GM20000 (cell line): Measurements from ENCODE around the gene AQR.

Experiments
- DNase-seq: peaks from one replicate; pipeline ENCODE4 v3.0.0; 2012; ENCODE audit warnings: low spot score
- CTCF ChIP-seq: IDR thresholded peaks from 2 replicates; pipeline ENCODE4 v1.5.1; 2012; ENCODE audit warnings: mild to moderate bottlenecking, control low read depth; ENCODE audit errors: extremely low read depth, missing control alignments

The AQR gene

GRCh38 chr15:34841262-34841725, 128.2 kb downstream of the AQR start:
- no peak for TF ChIP-seq CTCF
- no peak for DNase-seq

- TF ChIP-seq CTCF: no peak
- no peak for DNase-seq
Measured at GRCh38 chr15:34838282-34838681, 131.3 kb downstream of the AQR start.

- DNase-seq: no peak
- no peak for TF ChIP-seq CTCF
Measured at GRCh38 chr15:34837246-34838016, 132.1 kb downstream of the AQR start.

- TF ChIP-seq CTCF: no peak
- no peak for DNase-seq
Measured at GRCh38 chr15:34828145-34828911, 141.2 kb downstream of the AQR start.

GRCh38 chr15:34821831-34822230, 147.7 kb downstream of the AQR start:
- TF ChIP-seq CTCF: no peak
- no peak for DNase-seq

- TF ChIP-seq CTCF: no peak
- no peak for DNase-seq
Measured at GRCh38 chr15:34820110-34820509, 149.4 kb downstream of the AQR start.

GRCh38 chr15:34818526-34818925, 151.0 kb downstream of the AQR start:
- TF ChIP-seq CTCF: no peak
- DNase-seq: no peak
